Measurements from ENCODE around the gene CD38. TPM values are rescaled to one million over a fixed set of nuclear protein-coding genes. Genes with fewer than 3 reads are reported as not detected.
"Not testable (repeated sequence)": the region's sequence is repeated elsewhere in the genome, so short reads cannot be mapped to it uniquely, and the experiment has no call there.

The CD38 gene
- total RNA-seq, 1 donor from 2014 or later, result not detected

DNA sequence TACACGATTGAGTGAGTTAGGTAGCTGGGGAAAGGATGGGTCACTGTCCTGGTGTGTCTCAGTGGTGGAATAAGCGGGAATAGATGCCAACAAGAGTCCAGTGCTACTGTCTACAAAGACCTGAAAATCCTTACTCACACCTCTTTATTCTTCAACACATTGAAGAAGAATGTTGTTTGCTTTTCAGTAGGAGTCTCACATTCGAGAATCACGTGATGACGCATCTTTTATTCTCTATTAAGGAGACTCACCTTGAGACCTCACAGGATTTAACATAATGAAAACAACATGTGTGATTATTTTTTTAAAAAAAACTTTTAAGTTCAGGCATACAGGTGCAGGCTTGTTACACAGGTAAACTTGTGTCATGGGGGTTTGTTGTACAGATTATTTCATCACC, 75.2 kb downstream of the CD38 start:
- no peak overlapping the region for H3K4me3 Mint-ChIP-seq (ENCODE audit: unreplicated experiment)
- H3K36me3 Mint-ChIP-seq (ENCODE audit: low read depth), result no peaks in the 10 kb centered on the region
- TF ChIP-seq, protein P1, sequence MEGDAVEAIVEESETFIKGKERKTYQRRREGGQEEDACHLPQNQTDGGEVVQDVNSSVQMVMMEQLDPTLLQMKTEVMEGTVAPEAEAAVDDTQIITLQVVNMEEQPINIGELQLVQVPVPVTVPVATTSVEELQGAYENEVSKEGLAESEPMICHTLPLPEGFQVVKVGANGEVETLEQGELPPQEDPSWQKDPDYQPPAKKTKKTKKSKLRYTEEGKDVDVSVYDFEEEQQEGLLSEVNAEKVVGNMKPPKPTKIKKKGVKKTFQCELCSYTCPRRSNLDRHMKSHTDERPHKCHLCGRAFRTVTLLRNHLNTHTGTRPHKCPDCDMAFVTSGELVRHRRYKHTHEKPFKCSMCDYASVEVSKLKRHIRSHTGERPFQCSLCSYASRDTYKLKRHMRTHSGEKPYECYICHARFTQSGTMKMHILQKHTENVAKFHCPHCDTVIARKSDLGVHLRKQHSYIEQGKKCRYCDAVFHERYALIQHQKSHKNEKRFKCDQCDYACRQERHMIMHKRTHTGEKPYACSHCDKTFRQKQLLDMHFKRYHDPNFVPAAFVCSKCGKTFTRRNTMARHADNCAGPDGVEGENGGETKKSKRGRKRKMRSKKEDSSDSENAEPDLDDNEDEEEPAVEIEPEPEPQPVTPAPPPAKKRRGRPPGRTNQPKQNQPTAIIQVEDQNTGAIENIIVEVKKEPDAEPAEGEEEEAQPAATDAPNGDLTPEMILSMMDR (IDR thresholded peaks at IDR 0.05), result no peak
- no peak overlapping the region for H3K27ac Mint-ChIP-seq (ENCODE audit: unreplicated experiment)
- no peaks in the 10 kb centered on the region for H3K9me3 Mint-ChIP-seq (ENCODE audit: low read depth)
- peaks cover 8% of the 10 kb centered on the region for H3K4me1 Mint-ChIP-seq (ENCODE audit: low read depth)
- no peak for DNase-seq (ENCODE audit: low spot score)
- H3K27me3 Mint-ChIP-seq (ENCODE audit: low read depth), result no peaks in the 10 kb centered on the region

DNA sequence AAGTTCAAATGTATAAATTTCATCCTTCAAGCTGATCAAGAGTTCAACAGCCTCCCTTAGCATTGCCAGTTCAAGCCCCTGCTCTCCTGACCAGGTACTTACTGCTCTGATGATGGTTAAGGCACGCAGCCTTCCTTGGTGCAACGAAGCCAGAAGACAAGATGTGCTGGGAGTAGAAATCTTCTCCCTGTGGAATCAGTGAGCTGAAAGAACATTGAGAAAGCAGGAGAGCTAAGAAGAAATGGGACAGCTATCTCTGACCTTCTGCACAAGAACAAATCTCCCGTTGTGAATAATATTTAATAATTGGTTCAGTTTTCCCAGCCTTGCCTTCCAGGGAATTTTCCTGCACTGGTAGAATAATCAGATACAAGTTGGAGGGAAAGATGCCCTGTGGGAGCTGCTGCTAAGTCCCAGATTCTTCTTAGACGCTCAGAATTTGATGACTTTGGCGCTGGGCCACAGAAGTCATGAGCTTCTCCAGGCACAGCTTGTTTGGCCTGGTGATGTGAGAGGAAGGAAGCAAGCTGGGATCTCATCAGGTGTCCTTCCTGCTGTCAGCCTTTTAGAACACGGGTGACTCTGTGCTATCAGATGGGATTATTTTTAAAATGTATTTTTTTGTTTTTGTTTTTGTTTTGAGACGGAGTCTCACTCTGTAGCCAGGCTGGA, 77.8 kb downstream of the CD38 start:
- Mint-ChIP-seq H3K9me3 (ENCODE audit: low read depth) (no peaks in the 10 kb centered on the region), H3K4me1 (ENCODE audit: low read depth) (peaks cover 8% of the 10 kb centered on the region), H3K27ac (ENCODE audit: unreplicated experiment) (peak overlapping the region; percentile 58), H3K4me3 (ENCODE audit: unreplicated experiment) (no peak overlapping the region), H3K36me3 (ENCODE audit: low read depth) (no peaks in the 10 kb centered on the region), H3K27me3 (ENCODE audit: low read depth) (no peaks in the 10 kb centered on the region)
- no peak for DNase-seq (ENCODE audit: low spot score)
- TF ChIP-seq, protein P1 (IDR thresholded peaks at IDR 0.05), result no peak

DNA sequence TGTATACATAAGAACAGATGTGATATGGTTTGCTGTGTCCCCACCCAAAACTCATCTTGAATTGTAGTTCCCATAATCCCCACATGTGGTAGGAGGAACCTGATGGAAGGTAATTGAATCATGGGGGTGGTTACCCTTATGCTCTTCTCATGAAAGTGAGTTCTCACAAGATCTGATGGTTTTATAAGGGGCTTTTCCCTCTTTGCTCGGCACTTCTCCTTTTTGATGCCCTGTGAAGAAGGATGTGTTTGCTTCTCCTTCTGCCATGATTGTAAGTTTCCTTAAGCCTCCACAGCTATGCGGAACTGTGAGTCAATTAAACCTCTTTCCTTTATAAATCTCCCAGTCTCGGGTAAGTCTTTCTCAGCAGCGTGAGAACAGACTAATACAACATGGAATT, 83.1 kb downstream of the CD38 start:
- not testable (repeated sequence) for H3K4me1 Mint-ChIP-seq (ENCODE audit: low read depth); H3K27ac Mint-ChIP-seq (ENCODE audit: unreplicated experiment); H3K4me3 Mint-ChIP-seq (ENCODE audit: unreplicated experiment); DNase-seq (ENCODE audit: low spot score); H3K9me3 Mint-ChIP-seq (ENCODE audit: low read depth); H3K36me3 Mint-ChIP-seq (ENCODE audit: low read depth); H3K27me3 Mint-ChIP-seq (ENCODE audit: low read depth)

DNA sequence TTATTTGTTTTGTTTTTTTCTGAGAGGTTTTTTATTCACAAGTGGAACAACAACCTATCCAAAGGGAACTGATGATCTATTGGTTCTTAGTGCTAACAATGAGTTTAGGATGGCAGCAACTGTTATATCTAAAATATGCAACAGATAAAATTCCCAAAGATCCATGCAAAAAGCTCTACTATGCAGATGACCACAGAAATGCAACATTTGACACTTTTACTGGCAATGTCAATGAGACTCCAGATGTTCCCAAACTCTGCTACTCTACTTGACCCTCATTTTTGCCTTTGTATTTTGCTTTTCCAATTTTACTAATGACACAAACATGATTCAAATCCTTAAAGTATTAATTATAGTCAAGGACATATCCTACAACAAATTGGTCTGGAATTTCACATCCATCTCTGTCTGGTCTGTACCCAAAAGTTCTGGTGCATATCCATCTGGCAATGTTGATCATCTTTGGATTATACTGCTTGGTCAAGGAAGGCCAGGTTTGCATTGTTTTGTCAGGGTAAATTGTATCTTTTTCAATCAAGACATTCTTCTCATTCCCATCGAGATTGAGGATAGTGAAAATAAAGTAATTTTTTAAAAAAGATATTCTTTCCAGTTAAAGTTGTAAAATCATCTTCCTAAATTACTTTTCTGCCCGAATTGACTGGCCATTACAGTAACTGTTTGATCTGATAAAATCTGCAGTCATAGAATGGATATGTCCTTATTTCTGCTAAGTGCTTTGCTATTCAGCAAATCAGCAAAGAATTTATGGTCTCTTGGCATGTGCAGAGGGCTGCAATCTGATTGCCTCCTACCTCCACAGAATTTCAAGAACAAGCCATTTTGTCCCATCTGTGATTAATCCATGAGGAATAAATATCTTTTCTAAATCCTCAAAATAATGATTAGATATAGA, 86.8 kb downstream of the CD38 start:
- H3K9me3 Mint-ChIP-seq (ENCODE audit: low read depth), result no peaks in the 10 kb centered on the region
- no peaks in the 10 kb centered on the region for H3K4me1 Mint-ChIP-seq (ENCODE audit: low read depth)
- no peak overlapping the region for H3K27ac Mint-ChIP-seq (ENCODE audit: unreplicated experiment)
- no peak overlapping the region for H3K4me3 Mint-ChIP-seq (ENCODE audit: unreplicated experiment)
- H3K27me3 Mint-ChIP-seq (ENCODE audit: low read depth), result peaks cover 9% of the 10 kb centered on the region
- H3K36me3 Mint-ChIP-seq (ENCODE audit: low read depth), result no peaks in the 10 kb centered on the region
- TF ChIP-seq, protein P1 (IDR thresholded peaks at IDR 0.05), result no peak
- DNase-seq (ENCODE audit: low spot score), result no peak

DNA sequence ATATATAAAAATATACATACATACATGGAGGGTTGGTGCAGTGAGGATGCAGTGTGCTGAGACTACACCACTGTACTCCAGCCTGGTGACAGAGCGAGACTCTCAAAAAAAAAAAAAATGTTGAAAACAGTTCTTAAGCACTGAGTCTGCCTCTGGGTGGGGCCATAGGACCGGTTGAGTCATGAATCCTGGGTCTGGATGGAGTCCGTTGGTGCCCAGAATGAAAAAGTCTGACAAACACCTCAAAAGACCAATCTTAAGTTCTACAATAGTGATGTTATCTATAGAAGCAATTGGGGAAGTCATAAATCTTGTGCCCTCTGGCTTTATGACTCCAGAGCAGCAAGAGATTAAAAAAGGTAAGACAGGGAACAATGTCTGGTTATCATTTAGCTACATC, 90.0 kb downstream of the CD38 start:
- Mint-ChIP-seq H3K27ac (ENCODE audit: unreplicated experiment) (no peak overlapping the region), H3K36me3 (ENCODE audit: low read depth) (no peaks in the 10 kb centered on the region), H3K27me3 (ENCODE audit: low read depth) (no peaks in the 10 kb centered on the region), H3K9me3 (ENCODE audit: low read depth) (no peaks in the 10 kb centered on the region), H3K4me3 (ENCODE audit: unreplicated experiment) (no peak overlapping the region), H3K4me1 (ENCODE audit: low read depth) (peaks cover 2% of the 10 kb centered on the region)
- TF ChIP-seq, protein P1 (IDR thresholded peaks at IDR 0.05), result no peak
- DNase-seq (ENCODE audit: low spot score), result no peak
